Stimulated activated CD4-positive, alpha-beta T cell treated with anti-CD3 and anti-CD28 coated beads, Interleukin-2, amount 100 ng/mL, for 48 hours (primary cell): ENCODE measurements around the gene NFKB2.

Experiments used
- DNase-seq, 2 donors: peaks; one replicate each; pipeline ENCODE4 v3.0.0-alpha.2; 2020

Gene NFKB2

DNA sequence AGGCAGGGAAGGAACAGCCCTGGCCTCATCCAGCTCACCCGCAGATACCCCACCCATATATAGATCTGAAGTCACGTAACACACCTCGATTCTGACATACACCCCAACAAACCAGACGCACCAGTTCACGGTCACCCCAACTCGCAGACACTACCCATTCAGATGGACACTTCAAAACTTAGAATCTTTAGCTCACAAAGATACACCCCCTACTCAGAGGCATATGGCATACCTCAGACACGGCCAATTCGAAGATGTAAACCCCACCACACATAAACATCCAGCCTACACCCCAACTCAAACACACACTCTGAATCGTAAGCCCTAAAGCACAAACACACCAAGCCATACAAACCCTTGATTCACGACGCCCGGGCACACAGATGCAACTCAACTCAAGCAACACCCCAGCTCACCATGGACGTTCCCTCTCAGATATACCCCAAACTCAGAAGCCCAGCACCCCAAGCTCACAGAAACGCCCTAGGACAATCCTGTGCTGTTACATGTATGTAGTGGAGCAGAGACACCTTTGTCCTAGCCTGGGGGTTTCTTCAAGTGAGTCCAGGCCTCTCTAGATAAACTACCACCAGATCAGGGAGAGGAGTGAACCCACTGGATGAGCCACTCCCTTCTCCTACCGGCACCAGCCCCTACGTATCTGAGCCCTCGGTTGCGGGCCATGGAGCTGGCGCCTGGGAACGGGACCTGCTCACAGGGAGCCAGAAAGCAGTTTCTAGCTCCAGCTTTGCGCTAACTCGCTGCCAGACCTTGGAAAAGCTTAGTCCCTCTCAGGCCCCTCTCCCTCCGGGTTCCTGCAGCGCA lies 14.3 kb downstream of the NFKB2 start:
- DNase-seq = no peak

DNA sequence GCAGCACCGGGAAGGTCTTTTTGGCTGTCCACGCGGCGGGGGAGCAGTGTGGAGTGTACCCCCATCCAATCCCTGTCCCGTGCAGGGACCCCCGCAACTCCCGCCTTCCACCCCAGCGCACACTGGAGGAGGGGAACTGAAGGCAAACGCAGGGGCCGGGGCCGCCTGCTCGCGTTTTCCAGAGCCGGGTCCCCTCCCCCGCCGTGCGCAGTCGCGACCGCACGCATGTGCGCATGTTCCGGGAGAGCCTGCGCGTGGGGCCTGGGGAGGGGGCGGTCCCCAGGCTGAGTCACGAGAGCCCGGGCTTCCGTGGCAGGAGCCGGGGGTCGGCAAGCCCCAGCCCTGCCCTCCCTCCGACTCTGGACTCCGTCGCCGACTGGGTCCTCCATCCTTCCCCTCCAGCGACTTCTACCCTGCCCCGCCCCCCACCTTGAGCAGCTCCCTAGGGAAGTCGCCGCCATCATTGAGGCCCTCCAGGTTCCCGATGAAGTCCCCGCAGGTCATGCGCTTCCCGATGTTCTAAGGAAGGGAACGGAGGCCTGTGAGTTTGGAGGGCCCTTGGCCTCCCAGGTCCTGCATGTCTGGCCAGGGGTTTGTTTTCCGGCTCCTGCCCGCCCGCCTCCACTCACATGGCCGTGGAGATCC lies 15.0 kb downstream of the NFKB2 start:
- peak; percentile 60 to 67 for DNase-seq

DNA sequence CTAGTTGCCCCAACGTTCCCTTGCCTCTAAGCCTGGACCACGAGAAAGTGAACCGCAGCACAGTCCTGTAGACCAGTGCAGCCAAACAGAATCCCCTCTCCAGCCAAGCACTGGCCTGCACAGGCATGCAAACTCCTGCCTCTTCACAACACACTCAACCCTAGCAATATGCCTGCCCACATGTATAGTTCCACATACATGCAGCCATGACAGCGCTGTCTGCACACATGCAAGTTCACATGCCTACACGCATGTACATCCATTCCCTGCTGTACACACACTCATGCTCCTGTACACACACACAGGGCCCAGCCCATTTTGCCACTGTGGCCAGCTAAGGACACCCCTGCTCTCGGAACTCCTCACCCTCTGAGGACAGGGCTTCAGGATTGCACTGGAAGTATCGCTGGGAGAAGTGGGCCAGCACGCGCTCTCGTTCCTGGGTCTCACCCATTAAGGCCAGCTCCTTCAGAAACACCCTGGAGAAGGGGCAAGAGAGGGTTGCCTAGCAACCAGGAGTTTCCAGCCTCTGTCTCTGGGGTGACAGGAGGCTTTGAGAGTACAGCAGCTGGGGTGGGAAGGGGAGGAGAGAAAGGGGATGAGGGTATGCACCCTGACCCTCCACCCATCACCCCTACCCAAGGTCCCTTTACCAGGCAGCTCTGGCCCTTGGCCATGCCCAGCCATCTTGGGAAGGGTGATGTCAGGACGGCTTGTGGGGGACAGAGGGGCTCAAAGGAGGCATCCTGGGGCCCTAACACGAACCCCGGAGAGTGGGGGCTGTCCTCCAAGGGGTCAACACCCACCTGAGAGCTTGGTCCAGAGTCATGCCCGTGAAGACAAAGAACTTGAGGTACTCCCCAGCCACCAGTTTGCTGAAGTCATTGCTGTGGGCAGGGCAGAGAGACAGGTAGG lies 16.1 kb downstream of the NFKB2 start:
- DNase-seq = no peak

DNA sequence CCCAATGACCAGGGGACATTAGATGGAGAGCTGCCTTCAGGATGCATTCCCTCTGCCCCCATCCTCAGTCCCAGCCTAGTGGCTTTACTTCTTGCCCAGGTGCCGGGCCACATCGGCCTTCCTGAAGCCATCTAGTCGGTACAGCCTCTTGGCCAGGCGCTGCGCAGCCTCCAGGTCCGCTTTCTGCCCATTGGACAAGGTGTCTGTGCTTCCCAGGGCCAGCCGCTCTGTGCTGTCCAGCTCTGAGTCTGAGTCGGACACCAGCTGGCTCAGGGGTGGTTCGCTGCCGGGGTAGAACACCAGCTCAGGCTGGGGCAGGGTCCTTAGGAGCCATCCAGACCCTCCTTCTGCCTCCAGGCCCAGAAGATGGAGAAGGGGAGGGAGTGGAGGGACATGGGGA lies 16.8 kb downstream of the NFKB2 start:
- no peak for DNase-seq

DNA sequence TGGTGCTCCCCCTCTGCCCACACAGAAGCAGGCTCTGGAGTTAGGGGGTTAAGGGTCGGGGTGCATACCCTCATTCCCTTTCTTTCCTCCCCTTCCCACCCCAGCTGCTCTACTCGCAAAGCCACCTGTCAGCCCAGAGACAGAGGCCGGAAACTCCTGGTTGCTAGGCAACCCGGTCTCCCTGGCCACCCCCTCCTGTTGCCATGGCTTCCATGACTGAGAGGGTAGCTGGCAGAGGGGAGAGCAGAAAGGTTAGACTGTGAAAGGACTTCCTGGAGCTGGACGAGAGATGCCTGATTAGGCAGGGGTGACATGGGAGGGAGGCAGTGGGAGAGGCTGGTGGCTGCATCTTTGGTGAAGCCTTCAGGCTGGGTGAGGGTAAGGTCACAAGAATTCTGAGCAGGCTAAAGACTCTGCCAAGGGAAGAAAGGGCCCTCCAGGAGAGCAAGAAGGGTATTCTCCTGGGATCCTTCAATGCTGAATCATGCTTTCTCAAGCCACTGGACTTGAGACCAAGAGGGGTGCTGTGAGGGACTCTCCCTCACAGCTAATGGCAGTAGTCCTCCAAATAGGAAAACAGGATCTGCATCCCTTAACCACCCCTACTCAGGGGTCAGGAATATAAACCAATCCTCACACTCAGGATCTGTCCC lies 17.7 kb downstream of the NFKB2 start:
- DNase-seq = no peak

DNA sequence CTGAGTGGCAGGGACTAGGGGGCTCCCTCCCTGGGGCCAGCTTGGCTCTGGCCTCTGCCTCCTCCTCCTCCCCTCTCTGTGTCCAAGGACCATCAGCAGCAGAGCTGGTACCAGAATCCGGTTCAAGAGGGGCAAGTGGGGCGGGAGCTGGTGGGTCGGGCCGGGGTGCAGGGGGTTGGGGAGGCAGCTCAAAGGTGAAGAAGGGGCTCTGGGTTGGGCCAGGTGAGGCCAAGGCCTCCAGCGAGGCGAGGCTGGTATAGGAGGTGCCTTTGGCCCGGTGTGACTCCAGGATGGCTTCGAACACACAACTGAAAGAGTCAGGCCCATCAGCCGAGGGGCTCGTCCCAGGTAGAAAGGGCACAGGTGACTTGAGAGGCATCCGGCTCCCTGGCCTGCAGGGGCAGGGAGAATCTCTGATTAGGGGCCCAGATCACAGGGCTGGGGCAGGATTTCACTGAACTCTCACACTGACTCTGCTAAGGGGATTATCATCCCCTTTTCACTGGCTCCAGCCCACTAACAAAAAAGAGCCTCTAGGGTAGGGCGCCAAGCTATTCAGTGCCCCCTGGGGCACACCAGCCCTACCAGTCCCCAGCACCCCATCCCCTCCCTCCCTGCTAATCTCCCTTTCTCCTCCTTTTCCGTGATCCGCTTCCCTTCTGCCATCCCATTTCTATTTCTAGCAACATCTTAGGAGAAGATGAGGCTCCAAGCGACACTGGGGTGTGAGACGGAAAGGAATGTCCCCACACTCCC lies 18.5 kb downstream of the NFKB2 start:
- DNase-seq = no peak

DNA sequence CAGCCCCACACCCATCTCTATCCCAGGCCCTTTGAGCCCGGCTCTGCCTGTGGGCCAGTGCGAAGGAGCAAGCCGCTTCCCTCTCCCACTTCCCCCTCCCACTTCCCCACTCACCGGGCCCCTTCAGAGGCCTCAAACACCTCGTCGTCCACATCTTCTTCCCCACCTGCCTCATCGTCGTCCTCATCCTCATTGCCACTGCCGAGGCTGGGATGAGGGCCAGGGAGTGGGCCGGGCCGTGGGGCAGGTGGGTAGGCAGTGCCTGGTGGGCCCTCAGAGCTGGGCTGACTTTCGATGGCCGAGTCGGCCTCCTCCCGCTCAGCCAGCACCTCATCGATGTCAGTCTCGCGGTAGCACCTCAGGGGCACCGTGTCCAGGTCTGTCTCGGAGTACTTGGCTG lies 19.2 kb downstream of the NFKB2 start:
- DNase-seq = no peak

DNA sequence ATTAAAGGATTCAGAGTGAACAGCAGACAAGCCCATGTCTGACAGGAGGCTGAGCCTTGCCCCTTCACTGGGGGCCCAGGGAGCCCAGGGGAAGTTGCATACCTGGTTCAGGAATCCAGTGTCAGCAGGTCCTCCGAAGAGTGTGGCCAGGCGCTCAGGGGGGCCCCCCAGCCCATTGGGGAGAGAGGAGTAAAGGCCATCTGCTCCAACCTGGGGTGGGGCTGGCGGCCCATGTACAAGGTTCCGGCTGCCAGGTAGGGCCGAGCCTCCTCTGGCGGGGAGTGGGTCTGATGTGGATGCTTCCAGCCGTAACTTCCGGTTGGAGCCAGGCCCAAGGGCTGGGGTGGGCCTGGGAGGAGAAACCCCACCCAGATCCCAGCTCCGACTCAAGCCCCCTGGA lies 20.8 kb downstream of the NFKB2 start:
- no peak for DNase-seq

DNA sequence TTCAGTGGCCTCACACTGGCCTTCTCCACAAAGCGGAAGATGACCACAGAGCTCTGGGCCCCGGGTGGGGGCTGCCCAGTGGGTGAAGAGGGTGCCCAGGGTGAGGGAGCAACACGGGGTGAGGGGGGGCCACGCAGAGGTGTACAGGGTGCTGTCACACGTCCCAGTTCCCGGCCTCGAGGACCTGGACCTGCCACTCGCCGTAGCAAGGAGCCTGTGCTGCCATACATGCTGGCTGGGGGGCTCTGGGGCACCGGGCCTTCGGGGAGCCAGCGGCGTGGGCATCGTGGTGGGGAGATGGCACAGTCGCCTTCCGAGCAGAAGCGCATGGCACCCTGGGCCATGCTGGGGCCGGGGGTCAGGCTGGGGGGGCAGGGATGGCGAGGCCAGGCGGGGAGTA lies 21.2 kb downstream of the NFKB2 start:
- no peak for DNase-seq

DNA sequence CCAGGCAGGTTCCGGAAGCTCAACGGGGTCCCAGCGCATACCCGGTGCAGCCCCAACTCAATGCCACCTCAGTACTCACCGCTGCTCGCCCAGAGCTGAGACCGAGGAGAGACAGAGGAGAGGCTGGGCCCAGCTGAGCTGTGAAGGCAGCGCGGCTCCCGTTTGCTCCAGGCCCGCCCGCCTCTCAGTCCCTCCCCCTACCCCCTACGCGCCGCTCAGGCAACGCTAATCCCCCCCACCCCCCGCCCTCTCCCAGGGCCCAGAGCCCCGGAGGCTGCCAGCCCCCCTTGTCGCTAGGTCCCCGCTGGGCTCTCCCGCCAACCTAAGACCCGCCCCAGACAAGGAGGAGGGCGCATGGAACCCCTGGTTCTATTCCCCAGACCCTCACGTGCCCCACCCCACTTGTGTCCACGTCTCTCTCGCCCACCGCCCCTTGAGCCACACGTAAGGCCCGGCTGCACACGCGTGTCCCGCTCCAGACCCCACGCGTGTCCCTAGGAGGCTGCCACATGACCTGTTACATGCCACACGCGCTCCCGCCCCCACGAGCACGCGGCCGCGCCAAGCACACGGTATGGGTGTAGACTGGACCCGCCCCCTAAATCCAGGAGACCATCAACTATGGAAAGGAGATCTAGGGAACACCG lies 23.2 kb downstream of the NFKB2 start, which contains the start of gene PSD:
TSS of gene PSD (minus strand) at position 164 of the 647 bp plus-strand sequence. CDS start 1,747 bp downstream, outside the sequence.
- no peak for DNase-seq

DNA sequence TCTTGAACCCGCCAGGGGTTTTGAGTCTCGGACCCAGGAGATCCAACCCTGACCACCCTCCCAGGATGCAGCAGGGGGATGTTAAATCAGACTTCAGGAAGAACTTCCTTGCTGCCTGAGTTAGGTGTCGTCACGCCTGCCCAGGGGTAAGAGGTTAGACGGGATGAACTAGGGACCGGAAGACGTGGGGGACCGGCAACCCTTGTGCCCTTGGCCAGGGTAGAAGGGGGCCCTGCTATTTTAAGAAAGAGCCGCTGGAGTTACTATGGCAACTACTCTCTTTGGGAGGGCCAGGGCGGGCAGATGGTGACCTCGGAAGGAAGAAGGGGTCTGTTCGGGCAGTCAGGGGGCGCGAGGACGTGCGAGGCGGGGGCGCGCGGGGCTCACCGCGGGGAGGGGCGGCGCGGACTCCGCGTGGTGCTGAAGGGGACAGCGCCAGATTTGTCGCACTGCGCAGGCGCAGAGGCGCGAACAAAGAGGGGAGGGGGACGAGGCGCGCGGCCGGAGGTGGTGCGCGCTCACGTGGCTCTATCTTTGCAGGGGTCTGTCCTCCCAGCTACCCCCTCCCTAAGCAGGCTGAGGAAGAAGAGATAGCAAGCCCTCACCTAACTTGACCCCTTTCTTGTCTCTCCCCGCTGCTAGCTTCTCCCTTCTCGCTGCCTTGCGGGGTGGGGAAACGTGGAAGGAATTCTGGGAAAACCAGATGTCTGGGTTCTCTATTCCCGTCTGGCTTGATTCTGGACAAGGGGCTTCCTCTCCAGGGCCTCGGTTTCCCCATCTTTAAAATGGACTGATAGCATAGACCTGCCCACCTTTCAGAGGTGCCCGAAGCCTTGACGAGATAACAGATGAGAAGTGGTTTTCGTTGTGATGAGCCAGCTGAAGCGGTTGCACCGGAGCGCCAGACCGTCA lies 24.0 kb downstream of the NFKB2 start:
- DNase-seq = peak; percentile 60 to 69

DNA sequence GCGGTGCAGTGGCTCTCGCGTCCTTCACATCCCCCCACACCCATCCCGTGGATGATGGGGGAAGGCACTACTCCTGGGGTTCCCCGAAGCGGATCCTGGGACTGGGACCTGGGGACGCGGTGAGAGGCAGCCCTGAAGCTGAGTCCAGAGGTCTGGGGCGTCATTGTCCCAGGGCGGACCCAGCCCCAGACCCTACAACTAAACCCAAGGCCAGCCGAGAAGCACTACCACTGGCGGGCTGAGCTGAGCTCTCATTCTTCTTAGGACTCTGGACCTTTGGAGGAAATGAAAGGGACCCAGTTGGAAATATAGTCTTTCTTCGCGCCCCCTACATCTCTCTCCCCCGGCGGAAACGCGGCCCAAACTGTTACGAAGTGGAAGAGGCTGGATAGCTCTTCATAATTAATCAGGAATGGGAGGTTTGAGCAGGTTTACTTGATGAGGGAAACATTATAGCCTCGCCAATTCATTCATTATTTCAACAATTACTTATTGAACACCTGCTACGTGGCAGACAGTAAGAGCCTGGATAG lies 24.7 kb downstream of the NFKB2 start:
- DNase-seq = no peak

DNA sequence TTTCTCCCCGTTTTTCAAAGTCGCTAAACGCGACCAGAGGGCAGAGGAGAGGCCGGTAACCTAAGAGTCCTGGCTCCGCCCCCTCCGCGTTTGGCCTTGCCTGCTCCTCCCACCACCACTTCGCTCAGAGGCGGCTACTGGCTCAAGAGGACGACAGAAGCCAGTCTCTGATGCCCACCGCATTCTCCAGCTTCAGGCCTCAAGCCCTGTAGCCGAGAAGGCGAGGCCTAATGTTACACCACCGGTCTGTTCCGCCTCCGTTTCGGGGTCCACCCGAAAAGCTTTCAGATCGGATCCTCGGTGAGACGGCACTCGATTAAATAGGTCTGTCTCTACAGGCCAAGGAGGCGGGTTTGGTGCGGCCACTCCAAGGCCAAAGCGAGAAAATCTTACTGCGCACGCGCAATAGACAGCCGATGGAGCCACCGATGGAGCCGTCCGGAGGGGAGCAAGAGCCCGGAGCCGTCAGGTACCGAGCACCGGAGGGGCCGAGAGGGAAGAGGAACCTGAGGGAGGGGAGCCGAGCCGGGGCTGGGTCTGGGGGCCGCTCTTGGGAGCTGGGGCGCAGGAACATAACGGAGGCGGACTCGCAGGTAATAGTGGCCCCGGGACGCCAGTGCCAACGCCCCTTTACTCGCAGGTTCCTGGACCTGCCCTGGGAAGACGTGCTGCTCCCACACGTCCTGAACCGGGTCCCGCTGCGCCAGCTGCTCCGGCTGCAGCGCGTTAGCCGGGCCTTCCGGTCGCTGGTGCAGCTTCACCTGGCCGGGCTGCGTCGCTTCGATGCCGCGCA lies 25.4 kb downstream of the NFKB2 start, which contains the start of gene FBXL15:
TSS of gene FBXL15 (plus strand) at position 123 of the 793 bp plus-strand sequence. CDS start at position 417, 294 bp downstream.
- DNase-seq = peak; percentile 98

DNA sequence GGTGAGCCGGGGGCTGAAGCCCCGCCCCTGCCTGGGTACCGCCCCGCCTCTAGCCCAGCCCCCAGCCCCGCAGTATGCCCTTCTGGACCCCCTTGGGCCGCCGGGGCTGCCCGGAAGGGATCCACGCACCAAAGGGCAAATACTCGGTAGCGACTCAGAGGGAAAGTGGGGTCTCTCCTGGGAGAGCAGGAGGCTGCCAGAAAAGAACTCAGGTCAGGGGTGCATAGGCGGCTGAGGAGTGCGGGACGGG lies 25.9 kb downstream of the NFKB2 start:
- DNase-seq = no peak

DNA sequence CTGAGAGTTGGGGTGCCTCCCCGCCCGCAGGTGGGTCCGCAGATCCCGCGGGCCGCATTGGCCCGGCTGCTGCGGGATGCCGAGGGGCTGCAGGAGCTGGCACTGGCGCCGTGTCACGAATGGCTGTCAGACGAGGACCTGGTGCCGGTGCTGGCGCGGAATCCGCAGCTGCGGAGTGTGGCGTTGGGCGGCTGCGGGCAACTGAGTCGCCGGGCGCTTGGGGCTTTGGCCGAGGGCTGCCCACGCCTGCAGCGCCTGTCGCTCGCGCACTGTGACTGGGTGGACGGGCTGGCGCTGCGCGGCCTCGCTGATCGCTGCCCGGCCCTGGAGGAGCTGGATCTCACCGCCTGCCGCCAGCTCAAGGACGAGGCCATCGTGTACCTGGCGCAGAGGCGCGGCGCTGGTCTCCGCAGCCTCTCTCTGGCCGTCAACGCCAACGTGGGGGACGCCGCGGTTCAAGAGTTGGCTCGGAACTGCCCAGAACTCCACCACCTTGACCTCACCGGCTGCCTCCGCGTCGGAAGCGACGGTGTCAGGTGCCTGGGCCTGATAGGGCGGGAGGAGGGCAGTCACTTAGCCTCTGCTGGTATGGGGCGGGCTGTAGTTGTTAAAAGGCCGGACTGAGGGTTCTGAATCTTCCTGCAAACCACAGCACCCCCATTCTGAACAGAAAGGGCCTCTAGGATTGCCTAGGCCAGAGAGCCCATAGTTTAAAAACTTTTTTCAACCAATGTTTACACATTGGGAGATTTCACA lies 26.4 kb downstream of the NFKB2 start:
- no peak for DNase-seq

DNA sequence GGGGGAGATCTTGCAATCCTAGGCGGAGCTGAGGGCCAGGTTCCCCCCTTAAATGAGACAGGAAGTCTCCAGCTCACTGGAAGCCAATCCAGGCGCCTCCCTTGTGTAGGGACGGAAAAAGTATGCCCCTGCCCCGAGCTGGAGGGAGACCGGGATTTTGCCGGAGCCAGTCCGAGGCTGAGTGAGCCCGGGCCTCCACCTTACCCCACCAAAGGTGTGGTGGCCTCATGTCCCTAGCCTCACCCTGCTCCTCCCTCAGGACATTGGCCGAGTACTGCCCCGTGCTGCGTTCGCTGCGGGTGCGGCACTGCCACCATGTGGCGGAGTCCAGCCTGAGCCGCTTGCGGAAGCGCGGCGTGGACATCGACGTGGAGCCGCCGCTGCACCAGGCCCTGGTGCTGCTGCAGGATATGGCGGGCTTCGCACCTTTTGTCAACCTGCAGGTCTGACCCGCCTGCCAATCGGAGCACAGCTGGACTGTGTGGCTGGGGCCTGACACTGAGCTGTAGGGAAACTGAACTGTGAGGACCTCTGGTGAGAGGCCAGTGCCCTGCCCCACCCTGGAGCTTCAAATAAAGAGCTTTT lies 27.1 kb downstream of the NFKB2 start:
- no peak for DNase-seq

DNA sequence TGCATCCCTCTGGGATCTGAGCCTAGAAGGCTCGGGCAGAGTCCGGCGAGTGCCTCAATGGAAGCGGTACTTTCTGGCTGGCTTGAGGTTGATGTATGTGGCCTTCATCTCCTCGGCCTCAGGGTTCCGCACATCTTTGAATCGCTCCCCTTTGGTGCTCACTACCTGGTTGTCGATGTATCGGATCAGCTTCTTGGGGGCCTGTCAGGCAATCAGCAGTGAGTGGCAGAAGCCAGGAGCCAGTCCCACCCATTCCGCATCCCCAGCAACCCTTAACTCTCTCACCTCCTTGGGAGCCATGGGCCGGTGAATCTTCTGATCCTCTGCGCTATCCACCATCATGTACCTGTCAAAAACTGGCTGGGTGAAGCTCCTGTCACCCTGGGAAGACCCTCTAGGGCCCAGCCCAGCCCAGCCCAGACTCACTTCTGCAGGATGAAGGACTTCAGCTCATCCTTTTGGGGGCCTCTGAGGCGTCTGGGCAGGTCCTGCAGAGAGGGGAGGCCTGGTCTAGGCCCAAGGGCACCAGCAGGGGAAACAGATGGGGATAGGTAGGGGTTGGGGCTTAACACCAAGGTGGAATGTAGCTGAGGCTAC lies 28.0 kb downstream of the NFKB2 start:
- no peak for DNase-seq

DNA sequence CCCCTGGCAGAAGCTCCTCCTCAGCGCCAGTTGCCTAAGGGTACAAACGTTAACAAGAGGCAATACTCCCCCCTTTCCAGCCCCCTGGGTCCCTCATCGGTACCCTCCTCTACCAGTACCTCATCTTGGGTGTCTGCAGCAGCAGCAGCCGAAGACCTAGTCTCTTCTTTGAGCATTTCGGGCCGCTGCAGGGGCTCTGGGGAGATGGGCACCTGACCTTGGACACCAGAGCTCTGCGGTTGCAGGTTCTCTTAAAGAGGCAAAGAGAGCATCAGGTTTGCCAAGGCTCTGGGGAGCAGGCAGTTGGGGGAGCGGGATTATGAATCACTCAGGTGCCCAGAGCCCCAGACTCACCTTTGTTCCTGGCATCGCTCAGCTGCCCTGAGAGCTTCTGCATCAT lies 28.6 kb downstream of the NFKB2 start:
- no peak for DNase-seq
